Heart left ventricle (tissue), 16 donors: ENCODE data around the gene SSUH2. TPM values are rescaled to one million over a fixed set of nuclear protein-coding genes. Genes with fewer than 3 reads are reported as not detected.

ENCODE experiments used
- ATAC-seq, 4 donors: fragments of 200-7000 bp; cut with Tn5 transposase; one replicate each; pipeline ENCODE4 v1.9.1; 2020 to 2022; ENCODE audit warnings: moderate library complexity in 4 of 4, mild to moderate bottlenecking in 3 of 4, moderate number of reproducible peaks in 1 of 4
- DNase-seq, 5 donors: peaks; one replicate each; pipeline ENCODE4 v3.0.0-alpha.2; 2020
- H3K27ac ChIP-seq, 12 donors: fragments of 200-600 bp; sonication (generic) in 4 of 12; one replicate each; pipeline versions ENCODE4 v1.5.0 to v1.8.0; 2016 to 2022; ENCODE audit warnings: mild to moderate bottlenecking in 2 of 12
- H3K27me3 ChIP-seq, 9 donors: fragments of 200-600 bp; sonication (generic) in 2 of 9; one replicate each; pipeline versions ENCODE4 v1.5.1 to v1.8.0; 2016 to 2022; ENCODE audit warnings: mild to moderate bottlenecking in 3 of 9
- H3K36me3 ChIP-seq, 9 donors: fragments of 200-600 bp; sonication (generic) in 2 of 9; one replicate each; pipeline versions ENCODE4 v1.5.0 to v1.8.0; 2018 to 2022; ENCODE audit warnings: mild to moderate bottlenecking in 2 of 9
- H3K4me1 ChIP-seq, 12 donors: fragments of 200-600 bp; sonication (generic) in 4 of 12; one replicate each; pipeline versions ENCODE4 v1.5.0 to v1.8.0; 2016 to 2022; ENCODE audit warnings: mild to moderate bottlenecking in 3 of 12
- H3K4me3 ChIP-seq, 12 donors: fragments of 200-600 bp; sonication (generic) in 4 of 12; one replicate each; pipeline versions ENCODE4 v1.5.0 to v1.8.0; 2017 to 2022; ENCODE audit warnings: mild to moderate bottlenecking in 9 of 12, moderate library complexity in 4 of 12
- H3K9me3 ChIP-seq, 12 donors: fragments of 200-600 bp; sonication (generic) in 4 of 12; one replicate each; pipeline versions ENCODE4 v1.5.0 to v1.8.0; 2016 to 2022; ENCODE audit warnings: mild to moderate bottlenecking in 1 of 12
- POLR2A ChIP-seq, 2 donors: fragments of 450-650 bp; IDR thresholded peaks; one replicate each; pipeline ENCODE4 v1.6.1; 2017; ENCODE audit warnings: antibody characterized with exemption in 2 of 2, mild to moderate bottlenecking in 2 of 2, moderate library complexity in 2 of 2
- WGBS, 4 donors: extraction: QIAGEN DNeasy Blood & Tissue Kit in 2 of 4; methylation state at CpG; one replicate each; pipeline versions ENCODE4 v1.1.5 to v1.1.7; 2013 to 2018; 5-methylcytosine and 5-hydroxymethylcytosine counted together
- intact Hi-C, 10 donors: fragments of 100-400 bp; cut with DNase I; formaldehyde crosslinking; loops; one replicate each; pipeline versions ENCODE4 v1.11.1 to v1.14.2; 2022
- polyA plus RNA-seq, 2 donors: library from polyadenylated mRNA; stranded (reverse); fragments of 200-250 nt; gene quantifications; one replicate each; pipeline ENCODE4 v1.2.3, GENCODE V29; 2013
- total RNA-seq, 9 donors: library from RNA; depleted of rRNA in 2 of 9; stranded (reverse); fragments of >200 nt in 2 of 9; fragmentation: NEBNext Ultra II Directional in 3 of 9; extraction: Animal tissue kit (Norgen Biotek cat#: 25700) in 3 of 9; gene quantifications; one replicate each; pipeline versions ENCODE4 v1.1.0 to v1.2.4, GENCODE V29; 2016 to 2023
- TF ChIP-seq, protein P1 (sequence below), 12 donors: fragments of 200-600 bp; sonication (generic) in 4 of 12; IDR thresholded peaks; one replicate each; pipeline versions ENCODE4 v1.5.0 to v1.8.0; 2018 to 2022; ENCODE audit warnings: antibody characterized with exemption in 12 of 12, mild to moderate bottlenecking in 5 of 12
- donor health status: ischemic (EF 13 %, LVEDD 7.1; RV severe dilation, severe dysfunction).
- donor health status: healthy with polysubstance abuse.
- donor health status: DM: no; HTN: yes; CAD: no.
- donor health status: DM: no; HTN: no; CAD: no.
- donor health status: ischemic (EF 25% LVEDD 6.9; RV normal size, moderate dysfunction).
- donor health status: ischemic (EF 25% LVEDD 5.7; RV mildly dilated, moderate dysfunction).
- donor health status: healthy.
- donor health status: DM: yes; HTN: yes; CAD: no.
- donor health status: ischemic (EF 35%, LVEDD 5.7; RV mildly dilated, moderate dysfunction).
- donor health status: nonischemic (EF 11% LVEDD 7.7; RV severe dilation, severe dysfunction).
- donor health status: DM: yes; HTN: yes; CAD: no.
- donor health status: PGD.
- donor health status: ischemic (EF 29% LVEDD 5.4; RV normal size, mild dysfunction).
- donor health status: nonischemic (EF 23%, LVEDD 6.1; RV moderate dilation, normal function).

SSUH2 gene
- total and polyA plus RNA-seq, 11 donors: 0.33 to 5.3 (median 1.3) TPM; not detected in 1

DNA sequence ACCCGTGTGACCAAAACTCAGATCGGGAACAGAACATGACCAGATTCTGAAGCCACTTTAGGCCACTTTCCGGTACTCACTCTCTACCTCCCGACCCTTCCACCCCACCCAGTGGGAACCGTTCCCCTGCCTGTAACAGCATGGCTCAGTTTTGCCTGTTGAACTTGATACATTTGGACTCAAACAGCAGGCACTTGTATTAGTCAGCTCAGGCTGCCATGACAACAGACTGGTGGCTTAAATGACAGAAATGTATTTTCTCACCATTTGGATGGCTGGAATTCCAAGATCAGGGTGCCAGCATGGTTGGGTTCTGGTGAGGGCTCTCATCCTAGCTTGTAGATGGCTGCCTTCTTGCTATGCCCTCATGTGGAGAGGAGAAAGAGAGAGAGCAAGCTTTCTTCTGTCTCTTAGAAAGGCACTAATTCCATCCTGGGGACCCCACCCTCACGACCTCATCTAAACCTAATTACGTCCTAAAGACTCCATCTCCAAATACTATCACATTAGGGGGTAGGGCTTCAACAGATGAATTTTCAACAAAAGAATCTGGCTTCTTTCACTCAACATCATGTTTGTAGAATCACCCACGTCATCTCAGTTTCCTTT lies 9.3 kb upstream of the SSUH2 start:
- H3K36me3 ChIP-seq: no peaks in the 10 kb centered on the region
- H3K4me3 ChIP-seq: no peak overlapping the region
- ATAC-seq (no peak), DNase-seq (no peak)
- WGBS, 4 donors: 95 to 99% (median 96%) methylated on average over 8 of the region's 8 CpGs
- intact Hi-C loops: no loop called here
- peaks cover 0 to 22% (median 13%) of the 10 kb centered on the region in 12 donors for H3K4me1 ChIP-seq
- no peaks in the 10 kb centered on the region for H3K27me3 ChIP-seq
- TF ChIP-seq, protein P1, sequence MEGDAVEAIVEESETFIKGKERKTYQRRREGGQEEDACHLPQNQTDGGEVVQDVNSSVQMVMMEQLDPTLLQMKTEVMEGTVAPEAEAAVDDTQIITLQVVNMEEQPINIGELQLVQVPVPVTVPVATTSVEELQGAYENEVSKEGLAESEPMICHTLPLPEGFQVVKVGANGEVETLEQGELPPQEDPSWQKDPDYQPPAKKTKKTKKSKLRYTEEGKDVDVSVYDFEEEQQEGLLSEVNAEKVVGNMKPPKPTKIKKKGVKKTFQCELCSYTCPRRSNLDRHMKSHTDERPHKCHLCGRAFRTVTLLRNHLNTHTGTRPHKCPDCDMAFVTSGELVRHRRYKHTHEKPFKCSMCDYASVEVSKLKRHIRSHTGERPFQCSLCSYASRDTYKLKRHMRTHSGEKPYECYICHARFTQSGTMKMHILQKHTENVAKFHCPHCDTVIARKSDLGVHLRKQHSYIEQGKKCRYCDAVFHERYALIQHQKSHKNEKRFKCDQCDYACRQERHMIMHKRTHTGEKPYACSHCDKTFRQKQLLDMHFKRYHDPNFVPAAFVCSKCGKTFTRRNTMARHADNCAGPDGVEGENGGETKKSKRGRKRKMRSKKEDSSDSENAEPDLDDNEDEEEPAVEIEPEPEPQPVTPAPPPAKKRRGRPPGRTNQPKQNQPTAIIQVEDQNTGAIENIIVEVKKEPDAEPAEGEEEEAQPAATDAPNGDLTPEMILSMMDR (IDR thresholded peaks at IDR 0.05): no peak
- TF ChIP-seq POLR2A (IDR thresholded peaks at IDR 0.05): no peak
- H3K9me3 ChIP-seq: peaks cover 0 to 4% (median 0%) of the 10 kb centered on the region in 12 donors
- no peak overlapping the region for H3K27ac ChIP-seq

DNA sequence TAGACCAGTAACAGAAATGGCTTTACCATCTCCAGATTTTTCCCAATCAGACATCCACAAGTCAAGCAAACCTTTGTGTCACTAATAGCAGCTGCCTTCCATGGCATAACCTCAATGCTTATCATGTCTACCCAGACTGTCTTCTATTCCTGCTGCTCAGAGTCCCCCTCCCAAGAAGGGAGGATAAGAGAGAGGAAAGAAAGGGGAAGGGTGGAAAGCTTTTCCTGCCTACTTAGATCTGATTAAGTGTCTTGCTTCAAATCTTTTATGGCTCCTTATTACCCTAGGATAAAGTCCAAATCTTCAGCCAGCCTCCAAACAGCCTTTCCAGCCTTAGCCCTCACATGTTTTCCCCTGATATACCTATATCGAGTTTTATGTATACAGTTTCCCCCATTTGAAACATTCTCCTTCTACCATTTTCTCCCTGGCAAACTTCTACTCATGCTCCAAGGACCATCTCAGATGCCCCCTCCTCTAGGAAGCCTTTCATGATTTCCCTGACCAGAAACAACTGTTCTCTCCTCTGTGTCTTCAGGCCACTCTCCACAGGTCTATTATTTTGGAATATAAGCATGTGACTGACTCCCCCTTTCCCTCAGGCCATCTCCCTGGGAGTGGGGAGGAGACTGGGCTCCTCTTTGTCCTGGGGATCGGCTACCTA lies 7.9 kb upstream of the SSUH2 start:
- 91 to 96% (median 94%) methylated on average over 2 of the region's 2 CpGs for WGBS, 4 donors
- Histone ChIP-seq H3K4me3 (no peak overlapping the region), H3K9me3 (peaks cover 0 to 4% (median 0%) of the 10 kb centered on the region in 12 donors), H3K4me1 (peaks cover 0 to 9% (median under 1%) of the 10 kb centered on the region in 12 donors), H3K36me3 (no peaks in the 10 kb centered on the region), H3K27me3 (no peaks in the 10 kb centered on the region), H3K27ac (no peak overlapping the region)
- intact Hi-C loops: no loop called here
- DNase-seq (no peak), ATAC-seq (no peak)
- TF ChIP-seq POLR2A (IDR thresholded peaks at IDR 0.05): no peak
- TF ChIP-seq, protein P1 (IDR thresholded peaks at IDR 0.05): no peak

DNA sequence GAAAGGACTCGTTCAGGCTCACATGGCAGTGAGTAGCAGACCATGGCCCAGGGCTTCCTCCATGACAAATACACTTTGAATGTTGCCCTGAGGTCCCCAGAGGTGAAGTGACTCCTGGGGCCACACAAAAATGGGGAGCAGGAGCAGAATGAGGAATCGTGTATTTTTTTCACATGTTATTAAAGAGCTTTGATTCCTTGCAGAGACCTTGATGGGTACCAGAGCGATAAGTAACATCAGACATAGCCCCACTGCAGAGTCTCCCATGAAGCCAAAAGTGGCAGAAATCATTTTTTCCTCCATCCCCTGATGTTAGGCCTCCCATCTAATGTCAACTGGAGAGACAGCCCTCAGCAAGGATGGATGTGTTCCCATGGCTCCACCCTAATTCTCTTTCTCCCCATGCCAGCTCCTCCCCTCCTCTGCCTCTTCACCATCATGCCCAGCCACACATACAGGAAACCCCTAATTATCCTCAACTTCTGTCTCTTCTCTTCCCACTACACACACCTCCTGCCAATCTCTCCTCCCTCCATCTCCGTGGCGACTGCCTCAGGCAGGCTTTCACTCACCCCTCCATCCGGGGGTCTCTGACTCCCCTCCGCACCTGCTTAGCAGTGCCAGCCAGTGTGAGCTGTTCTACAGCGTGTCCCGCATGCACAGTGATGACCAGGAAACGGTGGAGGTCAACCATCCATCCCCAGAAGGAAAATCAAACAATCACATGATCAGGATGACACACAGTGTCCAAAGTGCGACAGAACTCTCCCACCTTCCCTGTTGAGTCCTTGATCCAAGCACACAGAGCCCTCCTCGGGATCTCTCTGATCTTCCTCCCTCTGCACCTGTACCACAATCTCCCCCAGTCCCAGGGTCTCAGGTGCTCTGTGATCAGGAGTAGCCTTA lies 7.1 kb upstream of the SSUH2 start:
- WGBS, 4 donors: 76 to 81% (median 80%) methylated on average over 12 of the region's 12 CpGs
- H3K4me1 ChIP-seq: peaks cover 0 to 6% (median 0%) of the 10 kb centered on the region in 12 donors

More for the DNA sequence above, 7.1 kb upstream of the SSUH2 start:
- Histone ChIP-seq H3K9me3 (peaks cover 0 to 4% (median 0%) of the 10 kb centered on the region in 12 donors), H3K4me3 (no peak overlapping the region), H3K27me3 (no peaks in the 10 kb centered on the region), H3K36me3 (no peaks in the 10 kb centered on the region), H3K27ac (no peak overlapping the region)
- ATAC-seq: no peak
- TF ChIP-seq, protein P1 (IDR thresholded peaks at IDR 0.05): no peak
- TF ChIP-seq POLR2A (IDR thresholded peaks at IDR 0.05): no peak
- DNase-seq: no peak
- intact Hi-C loops: no loop called here
